ENCODE measurements around the gene RGS11.

The RGS11 gene

GRCh38 chr16:290681-291405, 15.1 kb upstream of the RGS11 start:
- TF ChIP-seq CTCF (IDR thresholded peaks at IDR 0.05; ENCODE audit: poor library complexity, severe bottlenecking): no peak
- Histone ChIP-seq H3K27ac (ENCODE audit: poor library complexity, severe bottlenecking) (no peak overlapping the region), H3K4me1 (ENCODE audit: insufficient read depth, poor library complexity, severe bottlenecking) (no peaks in the 10 kb centered on the region), H3K27me3 (ENCODE audit: insufficient read depth, poor library complexity, severe bottlenecking) (no peaks in the 10 kb centered on the region), H3K36me3 (ENCODE audit: low read depth) (peaks cover 26% of the 10 kb centered on the region), H3K4me3 (ENCODE audit: severe bottlenecking) (no peak overlapping the region), H3K9me3 (ENCODE audit: severe bottlenecking) (no peaks in the 10 kb centered on the region)
- DNase-seq (ENCODE audit: low spot score): no peak
- no peak for ATAC-seq (ENCODE audit: low read depth)

- no peak for TF ChIP-seq CTCF (IDR thresholded peaks at IDR 0.05; ENCODE audit: poor library complexity, severe bottlenecking)
Observed at GRCh38 chr16:290015-290680, 14.4 kb upstream of the RGS11 start.

GRCh38 chr16:289395-289997, 13.8 kb upstream of the RGS11 start:
- Histone ChIP-seq H3K4me3 (ENCODE audit: severe bottlenecking) (no peak overlapping the region), H3K27ac (ENCODE audit: poor library complexity, severe bottlenecking) (no peak overlapping the region), H3K4me1 (ENCODE audit: insufficient read depth, poor library complexity, severe bottlenecking) (no peaks in the 10 kb centered on the region), H3K36me3 (ENCODE audit: low read depth) (peaks cover 26% of the 10 kb centered on the region), H3K9me3 (ENCODE audit: severe bottlenecking) (no peaks in the 10 kb centered on the region), H3K27me3 (ENCODE audit: insufficient read depth, poor library complexity, severe bottlenecking) (no peaks in the 10 kb centered on the region)
- ATAC-seq (ENCODE audit: low read depth) (no peak), DNase-seq (ENCODE audit: low spot score) (no peak)
- no peak for TF ChIP-seq CTCF (IDR thresholded peaks at IDR 0.05; ENCODE audit: poor library complexity, severe bottlenecking)

More at GRCh38 chr16:290015-290680, 14.4 kb upstream of the RGS11 start:
- no peak overlapping the region for H3K4me3 ChIP-seq (ENCODE audit: severe bottlenecking)
- H3K36me3 ChIP-seq (ENCODE audit: low read depth): peaks cover 26% of the 10 kb centered on the region
- H3K27ac ChIP-seq (ENCODE audit: poor library complexity, severe bottlenecking): no peak overlapping the region
- DNase-seq (ENCODE audit: low spot score) (no peak), ATAC-seq (ENCODE audit: low read depth) (no peak)
- no peaks in the 10 kb centered on the region for H3K9me3 ChIP-seq (ENCODE audit: severe bottlenecking)
- no peaks in the 10 kb centered on the region for H3K27me3 ChIP-seq (ENCODE audit: insufficient read depth, poor library complexity, severe bottlenecking)
- no peaks in the 10 kb centered on the region for H3K4me1 ChIP-seq (ENCODE audit: insufficient read depth, poor library complexity, severe bottlenecking)

- no peak for DNase-seq (ENCODE audit: low spot score)
- H3K36me3 ChIP-seq (ENCODE audit: low read depth): peaks cover 21% of the 10 kb centered on the region
- no peak for TF ChIP-seq CTCF (IDR thresholded peaks at IDR 0.05; ENCODE audit: poor library complexity, severe bottlenecking)
- H3K9me3 ChIP-seq (ENCODE audit: severe bottlenecking): no peaks in the 10 kb centered on the region
- H3K4me3 ChIP-seq (ENCODE audit: severe bottlenecking): no peak overlapping the region
- H3K27ac ChIP-seq (ENCODE audit: poor library complexity, severe bottlenecking): no peak overlapping the region
- ATAC-seq (ENCODE audit: low read depth): no peak
- H3K27me3 ChIP-seq (ENCODE audit: insufficient read depth, poor library complexity, severe bottlenecking): no peaks in the 10 kb centered on the region
- H3K4me1 ChIP-seq (ENCODE audit: insufficient read depth, poor library complexity, severe bottlenecking): no peaks in the 10 kb centered on the region
Observed at GRCh38 chr16:287981-288920, 12.5 kb upstream of the RGS11 start.

Measured in RWPE2 (cell line).